ENCODE measurements around the gene CAMK1D.

The CAMK1D gene

GRCh38 chr10:12634621-12634931 is 285.2 kb downstream of the CAMK1D start:
- DNase-seq, result no peak

DNA sequence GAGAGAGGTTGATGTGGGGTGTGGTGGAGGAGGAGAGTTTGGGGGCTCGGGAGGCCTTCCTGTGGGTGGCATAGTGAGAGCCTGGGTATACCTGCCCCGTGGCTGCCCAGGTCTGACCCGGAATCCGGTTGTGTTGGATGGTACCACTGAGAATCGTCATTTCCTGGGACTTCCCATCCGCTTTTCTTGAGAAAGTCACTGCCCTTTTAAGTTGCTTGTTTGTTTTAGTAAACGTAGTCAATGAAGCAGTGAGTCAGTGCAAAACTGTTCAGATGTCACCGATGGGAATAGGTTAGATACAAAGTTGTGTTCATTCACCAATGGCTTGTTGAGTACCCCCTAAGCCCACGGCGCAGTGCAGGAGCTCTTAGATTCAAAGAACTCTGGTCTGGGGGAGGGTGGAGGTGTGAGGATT is 285.8 kb downstream of the CAMK1D start:
- DNase-seq, result no peak

GRCh38 chr10:12636571-12636970 is 287.2 kb downstream of the CAMK1D start:
- DNase-seq, result no peak

GRCh38 chr10:12637649-12638048 is 288.3 kb downstream of the CAMK1D start:
- no peak for DNase-seq

GRCh38 chr10:12638103-12638502 is 288.8 kb downstream of the CAMK1D start:
- DNase-seq, result peak; percentile 89 to 95

DNA sequence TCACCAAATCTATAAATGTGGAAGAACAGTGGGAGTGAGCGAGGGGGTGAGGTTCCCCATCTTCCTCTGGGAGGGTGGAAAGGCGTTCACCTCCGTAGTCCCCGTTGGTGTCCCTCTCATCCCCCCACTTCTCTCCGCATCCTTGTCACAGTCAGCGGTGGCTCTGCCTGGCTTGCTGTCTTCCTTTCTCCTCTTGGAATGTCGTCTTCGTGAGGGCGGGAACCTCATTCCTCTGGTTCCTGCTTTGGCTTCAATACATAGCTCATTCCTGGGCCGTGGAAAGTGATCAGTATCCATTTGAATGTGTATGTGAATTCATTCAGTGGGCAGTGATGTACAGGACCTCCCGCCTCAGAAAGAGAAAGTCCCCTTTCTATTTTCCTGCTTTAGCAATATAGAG is 289.4 kb downstream of the CAMK1D start:
- DNase-seq, result no peak

GRCh38 chr10:12639996-12640944 is 290.9 kb downstream of the CAMK1D start:
- no peak for DNase-seq

GRCh38 chr10:12642036-12642435 is 292.7 kb downstream of the CAMK1D start:
- DNase-seq, result no peak

DNA sequence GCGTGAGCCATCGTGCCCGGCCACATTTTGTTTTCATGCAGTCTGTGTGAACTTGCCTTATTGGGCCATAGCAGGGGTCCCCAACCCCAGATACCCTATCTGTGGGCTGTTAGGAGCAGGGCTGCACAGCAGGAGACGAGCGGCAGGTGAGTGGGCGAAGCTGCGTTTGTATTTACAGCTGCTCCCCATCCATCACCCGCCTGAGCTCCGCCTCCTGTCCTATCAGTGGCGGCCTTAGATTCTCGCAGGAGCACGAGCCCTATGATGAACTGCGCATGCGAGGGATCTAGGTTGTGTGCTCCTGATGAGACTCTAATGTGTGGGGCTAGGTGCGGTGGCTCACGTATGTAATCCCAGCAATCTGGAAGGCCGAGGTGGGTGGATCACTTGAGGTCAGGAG is 293.9 kb downstream of the CAMK1D start:
- DNase-seq, result peak in 1 of 2 experiments; percentile 18

- DNase-seq, result no peak
Observed at GRCh38 chr10:12644380-12645144, 295.2 kb downstream of the CAMK1D start.

GRCh38 chr10:12645449-12645848 is 296.1 kb downstream of the CAMK1D start:
- no peak for DNase-seq

- no peak for DNase-seq
Observed at GRCh38 chr10:12649012-12649584, 299.8 kb downstream of the CAMK1D start.

GRCh38 chr10:12650122-12650521 is 300.8 kb downstream of the CAMK1D start:
- DNase-seq, result no peak

- DNase-seq, result no peak
Observed at GRCh38 chr10:12650538-12651298, 301.4 kb downstream of the CAMK1D start.

DNA sequence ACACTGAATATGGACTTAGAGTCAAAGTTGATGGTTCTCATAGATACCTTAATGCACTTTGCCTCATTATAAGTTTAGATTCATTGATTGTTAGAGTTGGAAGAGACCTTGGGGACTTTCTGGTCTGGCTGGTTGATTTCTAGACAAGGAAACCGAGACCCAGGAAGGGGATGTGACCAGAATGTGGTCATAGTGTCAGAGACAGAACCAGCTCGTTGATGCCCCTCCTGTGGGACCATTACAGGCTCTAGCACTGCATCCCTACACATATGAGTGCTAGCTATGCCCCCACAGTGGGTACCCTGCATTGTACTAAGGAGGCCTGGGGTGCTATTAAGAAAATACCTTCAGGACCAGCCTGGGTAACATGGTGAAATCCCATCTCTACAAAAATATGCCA is 306.6 kb downstream of the CAMK1D start:
- no peak for DNase-seq

DNA sequence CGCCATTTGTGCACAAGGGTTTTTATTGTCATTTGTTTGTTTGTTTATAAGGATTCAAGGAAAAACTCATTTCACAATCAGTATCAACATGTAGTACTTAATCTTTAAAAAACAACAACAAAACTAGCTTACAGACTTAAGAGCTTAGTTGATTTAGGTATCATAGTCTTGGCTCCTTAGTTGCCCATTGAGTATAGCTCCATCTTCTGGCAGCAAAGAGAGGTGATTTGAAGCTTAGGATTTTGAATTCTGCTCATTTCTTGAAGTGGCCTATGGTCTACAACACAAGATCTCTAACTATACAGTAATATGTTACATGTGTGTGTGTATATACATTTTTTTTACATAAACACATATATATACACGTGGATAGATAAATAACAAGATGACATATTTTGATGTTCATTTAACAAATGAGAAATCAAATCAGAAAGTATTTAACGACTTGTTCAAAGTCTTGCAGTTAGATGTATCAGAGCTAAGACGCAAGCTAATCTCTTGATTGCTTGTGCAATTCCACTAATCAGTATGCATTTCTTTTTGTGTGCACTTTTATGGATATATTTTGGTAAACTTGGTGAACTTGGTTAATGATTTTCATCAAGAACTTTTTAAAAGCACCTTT is 307.3 kb downstream of the CAMK1D start:
- DNase-seq, result peak; percentile 41 to 54

DNA sequence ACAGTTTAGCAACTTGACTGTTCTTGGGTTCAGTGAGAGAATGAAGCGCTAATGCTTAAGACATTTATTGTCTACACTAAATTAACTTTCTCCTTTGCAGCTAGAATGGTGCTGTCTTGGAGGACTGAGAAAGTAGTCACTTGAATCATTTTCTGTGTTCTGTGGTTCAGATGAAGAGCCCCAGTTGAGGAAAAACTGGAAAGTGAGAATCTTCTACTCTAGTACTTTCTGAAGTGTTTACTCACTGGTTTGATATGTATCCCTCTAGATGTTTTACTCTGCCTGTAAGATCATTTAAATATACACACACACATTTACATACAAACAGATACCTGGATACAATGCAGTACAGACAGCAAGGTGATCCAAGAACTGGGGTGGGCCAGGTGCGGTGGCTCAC is 308.1 kb downstream of the CAMK1D start:
- DNase-seq, result no peak

GRCh38 chr10:12658526-12658925 is 309.2 kb downstream of the CAMK1D start:
- no peak for DNase-seq

DNA sequence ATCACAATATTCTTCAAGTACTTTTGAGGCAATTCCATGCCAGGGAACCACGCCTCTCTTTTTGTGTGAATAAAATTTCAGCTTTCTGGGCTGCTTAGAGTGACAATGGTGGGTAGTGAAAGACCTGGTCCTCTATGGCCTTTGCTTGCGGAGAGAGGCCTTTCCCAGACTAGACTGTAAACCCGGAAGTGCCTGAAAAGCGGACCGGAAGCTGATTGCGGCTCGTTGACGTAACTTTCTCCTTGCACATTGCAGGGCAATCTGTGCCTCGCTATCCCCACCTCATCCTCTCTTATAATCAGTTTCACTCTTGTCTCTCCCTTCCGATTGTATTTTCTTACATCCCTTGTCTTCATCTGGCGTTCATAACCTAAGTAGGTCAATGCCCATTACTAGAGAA is 310.4 kb downstream of the CAMK1D start:
- DNase-seq, result no peak

- no peak for DNase-seq
Observed at GRCh38 chr10:12660812-12661211, 311.5 kb downstream of the CAMK1D start.

GRCh38 chr10:12661671-12662070 is 312.3 kb downstream of the CAMK1D start:
- DNase-seq, result no peak

DNA sequence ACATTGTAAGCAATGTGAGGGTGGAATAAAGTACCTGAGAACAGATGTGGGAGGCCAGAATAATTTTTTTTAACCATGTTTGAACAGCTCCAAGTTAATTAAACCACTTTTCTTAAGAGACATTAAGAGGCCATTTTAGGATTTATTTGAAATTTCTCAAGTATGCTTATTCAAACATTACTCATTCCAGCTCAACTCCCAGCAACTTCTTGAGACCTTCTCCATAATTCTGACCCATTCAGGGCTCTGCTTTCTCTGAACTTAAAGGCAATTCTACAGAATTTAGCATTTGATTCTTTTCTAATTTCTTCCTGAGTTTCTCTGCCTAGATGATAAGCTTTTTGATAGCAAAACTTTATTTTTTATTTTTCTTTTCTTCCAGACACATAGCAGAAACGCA is 314.5 kb downstream of the CAMK1D start:
- no peak for DNase-seq

GRCh38 chr10:12665501-12665900 is 316.2 kb downstream of the CAMK1D start:
- DNase-seq, result no peak
